HG03103 (cell line): ENCODE data around the gene PTGES3L.
A peak's percentile ranks its signal among the peaks of the same experiment; 100 is the strongest.

Experiments
- ATAC-seq: cut with Tn5 transposase; IDR thresholded peaks from one replicate; pipeline ENCODE4 v1.9.1; 2021; ENCODE audit warnings: low read depth; ENCODE audit not compliant: unreplicated experiment

The PTGES3L gene

GRCh38 chr17:42979511-42980273, at the start of gene PTGES3L:
Gene PTGES3L (minus strand): TSS chr17:42980080. CDS start chr17:42980053, 27 bp downstream.
- ATAC-seq, result peak; percentile 14

GRCh38 chr17:43028221-43028861, 48.5 kb upstream of the PTGES3L start:
- ATAC-seq, result no peak

- ATAC-seq, result no peak
These were observed 47.5 kb upstream of the PTGES3L start for GRCh38 chr17:43027091-43028032.

GRCh38 chr17:43026595-43026994, 46.7 kb upstream of the PTGES3L start:
- no peak for ATAC-seq

DNA sequence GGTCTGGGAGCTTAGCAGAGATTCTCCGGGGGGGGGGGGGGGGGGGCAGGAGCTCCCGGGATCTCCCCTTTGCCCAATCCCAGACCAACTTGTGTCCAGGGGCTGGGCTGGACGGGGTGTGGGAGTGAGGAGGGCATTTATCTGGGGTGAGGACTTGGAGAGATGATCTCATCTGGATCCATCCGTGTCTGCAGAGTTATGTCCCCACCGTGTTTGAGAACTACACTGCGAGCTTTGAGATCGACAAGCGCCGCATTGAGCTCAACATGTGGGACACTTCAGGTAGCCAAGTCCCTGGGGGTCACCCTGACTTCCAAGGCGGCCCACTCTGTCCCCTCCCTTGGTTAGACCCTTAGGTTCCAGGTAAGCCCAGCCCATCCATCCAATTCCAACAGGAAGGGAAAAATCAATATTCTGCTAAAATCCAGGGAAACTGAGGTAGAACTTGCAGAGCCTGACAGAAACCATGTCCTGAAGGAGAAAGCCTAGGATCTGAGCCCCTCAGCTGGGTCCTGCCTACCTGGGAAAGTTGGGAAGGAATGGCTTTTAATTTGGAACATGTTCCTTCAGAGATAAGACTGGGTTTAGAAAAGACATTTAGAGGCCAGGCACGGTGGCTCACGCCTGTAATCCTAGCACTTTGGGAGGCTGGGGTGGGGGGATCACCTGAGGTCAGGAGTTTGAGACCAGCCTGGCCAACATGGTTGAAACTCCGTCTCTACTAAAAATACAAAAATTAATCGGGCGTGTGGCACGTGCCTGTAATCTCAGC, 46.1 kb upstream of the PTGES3L start:
- ATAC-seq, result no peak

DNA sequence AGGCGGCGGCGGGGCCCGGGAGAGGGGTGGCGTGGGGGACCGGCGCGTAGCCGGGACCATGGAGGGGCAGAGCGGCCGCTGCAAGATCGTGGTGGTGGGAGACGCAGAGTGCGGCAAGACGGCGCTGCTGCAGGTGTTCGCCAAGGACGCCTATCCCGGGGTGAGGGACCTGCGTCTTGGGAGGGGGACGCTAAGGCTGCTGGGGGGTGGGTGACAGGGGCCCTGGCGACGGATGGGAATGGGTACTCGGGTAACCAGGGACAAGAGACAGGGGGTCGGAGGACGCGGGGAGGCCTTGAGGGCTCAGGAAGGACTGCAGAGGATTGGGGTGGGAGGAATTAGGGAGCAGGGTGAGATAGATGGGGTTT, 45.4 kb upstream of the PTGES3L start:
- ATAC-seq, result no peak

DNA sequence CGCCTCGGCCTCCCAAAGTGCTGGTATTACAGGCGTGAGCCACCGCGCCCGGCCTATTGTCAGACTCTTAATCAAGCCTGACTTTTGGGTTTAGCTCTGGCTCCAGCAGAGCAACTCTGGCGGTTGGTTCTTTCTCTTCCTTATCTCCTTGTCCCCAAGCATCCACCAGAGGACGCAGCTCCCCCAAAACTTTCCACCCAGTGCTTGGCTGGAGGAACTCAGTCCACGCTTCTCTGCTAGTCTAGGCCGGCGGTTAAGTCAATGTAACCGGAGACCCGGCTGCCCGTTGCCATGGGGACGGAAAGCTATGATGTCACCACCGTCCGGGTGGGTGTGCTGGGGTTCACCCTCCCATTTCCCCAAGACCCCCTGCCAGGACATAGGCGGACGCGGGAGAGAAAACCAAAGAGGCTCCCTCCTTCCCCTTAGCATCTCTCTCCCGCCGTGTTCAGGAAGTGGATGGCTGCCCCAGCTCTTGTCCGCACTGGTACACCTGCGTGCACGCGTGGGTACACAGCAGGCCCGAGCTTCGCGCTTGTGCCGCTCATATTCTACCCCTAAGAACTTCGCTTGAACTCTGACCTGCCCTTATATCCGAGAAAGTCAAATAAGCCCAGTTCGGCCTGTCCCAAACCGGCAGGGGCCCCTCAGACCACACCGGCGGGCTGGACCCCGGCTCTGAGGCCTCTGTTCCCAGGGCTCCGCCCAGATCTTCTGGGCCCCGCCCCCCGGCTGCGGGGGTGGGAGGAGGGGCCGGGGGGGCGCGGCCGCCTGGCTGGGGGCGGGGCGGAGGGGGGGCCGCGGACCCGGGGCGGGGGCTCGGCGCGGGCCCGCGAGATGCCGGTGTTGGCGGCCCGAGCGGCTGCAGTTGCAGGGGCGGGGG, 44.8 kb upstream of the PTGES3L start, which contains the start of gene RND2:
Gene RND2 (plus strand): TSS at position 825 of the 883 bp plus-strand sequence. CDS start 117 bp downstream, outside the sequence.
- no peak for ATAC-seq

- ATAC-seq, result no peak
These were observed 42.0 kb upstream of the PTGES3L start, which contains the start of gene VAT1 for GRCh38 chr17:43021741-43022512. Gene VAT1 (minus strand): TSS chr17:43022385. CDS start chr17:43022322, 63 bp downstream.

- no peak for ATAC-seq
These were observed 41.2 kb upstream of the PTGES3L start for GRCh38 chr17:43020789-43021740.

GRCh38 chr17:43020030-43020621, 40.2 kb upstream of the PTGES3L start:
- ATAC-seq, result no peak

DNA sequence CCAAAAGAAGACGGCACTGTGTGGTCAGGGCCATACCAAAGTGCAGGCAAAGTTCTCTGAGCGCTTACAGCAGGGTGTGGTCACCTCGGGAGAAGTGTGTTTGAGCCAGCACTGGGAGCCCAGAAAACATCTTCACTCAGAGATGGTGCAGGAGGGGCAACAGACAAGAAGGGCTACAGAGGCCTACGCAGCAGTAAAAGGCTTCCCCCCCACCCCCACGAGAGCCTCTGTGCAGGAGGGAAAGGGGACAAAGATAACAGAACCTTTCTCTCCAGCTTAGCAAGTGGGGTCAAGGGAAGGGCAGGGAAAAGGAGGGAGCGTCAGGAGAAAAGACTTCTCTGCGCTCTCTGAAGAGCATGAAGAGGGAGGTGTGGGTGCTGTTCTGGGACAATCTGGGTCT, 39.5 kb upstream of the PTGES3L start:
- ATAC-seq, result no peak

DNA sequence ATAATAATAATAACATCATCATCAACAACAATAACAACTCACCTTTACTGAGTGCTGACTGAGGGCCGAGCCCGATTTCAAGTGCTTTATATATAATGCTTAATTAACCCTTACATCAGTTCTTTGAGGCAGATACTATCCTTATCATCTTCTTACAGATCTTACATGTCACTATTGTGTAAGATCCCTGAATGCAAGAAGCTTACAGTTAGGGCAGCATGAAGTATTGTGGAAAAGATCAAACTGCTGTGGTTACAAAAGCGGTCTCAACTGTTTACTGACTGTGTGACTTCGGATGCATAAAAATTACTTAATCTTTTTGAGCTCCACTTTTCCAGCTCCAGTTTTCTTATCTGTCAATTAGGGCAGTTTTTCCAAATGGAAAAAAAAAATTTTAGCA, 39.1 kb upstream of the PTGES3L start:
- no peak for ATAC-seq

DNA sequence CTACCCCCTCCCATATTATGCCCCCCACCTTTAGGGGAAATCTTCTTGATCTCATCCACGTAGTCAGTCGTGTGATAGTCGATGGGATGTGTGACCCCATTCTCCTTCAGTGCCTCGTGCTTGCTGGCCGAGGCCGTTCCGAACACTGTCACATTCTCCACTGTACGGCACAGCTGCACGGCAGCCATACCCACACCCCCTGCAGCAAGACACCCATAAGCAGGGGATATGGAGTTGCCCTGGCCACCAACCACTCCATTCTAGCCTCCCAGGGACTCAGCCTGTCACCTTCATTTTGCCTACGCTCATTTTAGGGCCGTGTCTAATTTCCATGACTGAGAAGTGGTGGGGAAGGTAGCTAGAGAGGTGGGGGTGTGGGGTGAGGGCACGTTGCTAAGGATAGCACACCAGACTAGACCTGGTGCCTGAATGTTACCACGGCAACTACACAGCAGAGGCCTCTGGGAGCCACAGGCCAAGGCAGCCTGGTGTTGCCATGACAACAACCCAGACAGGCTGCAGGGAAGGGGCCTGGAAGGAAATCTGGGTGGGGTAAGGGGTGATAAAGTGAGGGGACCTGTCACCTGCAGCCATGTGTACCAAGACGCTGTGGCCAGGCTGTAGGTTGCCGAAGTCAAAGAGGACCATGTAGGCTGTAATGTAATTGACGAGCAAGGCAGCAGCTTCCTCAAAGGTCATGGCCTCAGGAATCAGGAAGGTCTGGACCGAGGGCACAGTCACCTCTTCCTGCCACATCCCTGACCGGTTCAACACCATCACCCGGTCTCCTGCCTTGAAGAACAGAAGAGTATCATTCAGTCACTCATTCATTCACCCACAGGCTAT, 38.4 kb upstream of the PTGES3L start:
- no peak for ATAC-seq

DNA sequence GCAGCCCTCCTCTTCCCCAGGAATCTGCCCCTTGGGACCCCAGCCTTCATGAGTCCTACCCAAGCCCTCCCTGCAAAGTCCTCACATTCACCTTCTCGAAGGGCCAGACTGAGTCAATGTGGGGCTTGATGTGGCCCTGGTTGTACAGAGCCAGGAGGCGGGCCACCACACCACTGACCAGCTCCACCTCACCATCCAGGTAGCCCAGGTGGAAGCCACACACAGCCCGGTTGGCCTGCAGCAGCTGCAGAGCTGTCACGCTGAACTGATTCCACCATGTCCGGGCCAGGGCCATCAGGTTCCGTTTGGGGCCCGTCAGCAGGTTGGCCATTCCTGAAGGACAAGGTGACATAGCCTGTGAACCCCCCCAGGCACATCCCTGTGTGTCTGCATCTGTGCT, 36.3 kb upstream of the PTGES3L start:
- no peak for ATAC-seq

DNA sequence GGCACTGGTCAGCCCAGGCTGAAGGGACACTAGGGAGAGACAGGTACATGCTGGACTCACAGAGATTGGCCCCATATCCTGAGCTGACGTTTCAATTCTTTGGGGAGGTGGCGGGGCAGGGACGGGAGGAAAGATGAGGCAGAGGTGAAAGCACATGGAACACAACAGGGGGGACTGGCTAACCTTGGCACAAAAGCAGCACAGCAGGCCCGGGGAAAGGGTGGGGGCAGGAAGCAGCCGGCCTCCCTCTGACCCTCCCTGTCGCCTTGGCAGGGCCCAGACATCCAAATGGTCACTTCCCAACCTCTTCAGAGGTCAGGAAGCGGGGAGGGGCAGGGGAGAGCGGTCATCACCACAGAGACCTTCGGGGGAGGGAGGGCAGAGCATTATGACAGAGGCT, 35.7 kb upstream of the PTGES3L start:
- ATAC-seq, result no peak
